AG09319 (cell line): ENCODE measurements around the gene ZNF436.
"Not testable (repeated sequence)": the region's sequence is repeated elsewhere in the genome, so short reads cannot be mapped to it uniquely, and the experiment has no call there.

ENCODE experiments used
- DNase-seq: peaks from one replicate; pipeline ENCODE4 v3.0.0-alpha.2; 2010; ENCODE audit warnings: low read depth; ENCODE audit errors: extremely low read depth
- TF ChIP-seq, protein P1 (sequence below): IDR thresholded peaks from 2 replicates; pipeline ENCODE4 v1.5.1; 2011; ENCODE audit warnings: low read depth, mild to moderate bottlenecking, inconsistent platforms, low read length, moderate library complexity

ZNF436 gene

GRCh38 chr1:23331713-23332112 is 37.9 kb downstream of the ZNF436 start:
- no peak for DNase-seq
- TF ChIP-seq, protein P1, sequence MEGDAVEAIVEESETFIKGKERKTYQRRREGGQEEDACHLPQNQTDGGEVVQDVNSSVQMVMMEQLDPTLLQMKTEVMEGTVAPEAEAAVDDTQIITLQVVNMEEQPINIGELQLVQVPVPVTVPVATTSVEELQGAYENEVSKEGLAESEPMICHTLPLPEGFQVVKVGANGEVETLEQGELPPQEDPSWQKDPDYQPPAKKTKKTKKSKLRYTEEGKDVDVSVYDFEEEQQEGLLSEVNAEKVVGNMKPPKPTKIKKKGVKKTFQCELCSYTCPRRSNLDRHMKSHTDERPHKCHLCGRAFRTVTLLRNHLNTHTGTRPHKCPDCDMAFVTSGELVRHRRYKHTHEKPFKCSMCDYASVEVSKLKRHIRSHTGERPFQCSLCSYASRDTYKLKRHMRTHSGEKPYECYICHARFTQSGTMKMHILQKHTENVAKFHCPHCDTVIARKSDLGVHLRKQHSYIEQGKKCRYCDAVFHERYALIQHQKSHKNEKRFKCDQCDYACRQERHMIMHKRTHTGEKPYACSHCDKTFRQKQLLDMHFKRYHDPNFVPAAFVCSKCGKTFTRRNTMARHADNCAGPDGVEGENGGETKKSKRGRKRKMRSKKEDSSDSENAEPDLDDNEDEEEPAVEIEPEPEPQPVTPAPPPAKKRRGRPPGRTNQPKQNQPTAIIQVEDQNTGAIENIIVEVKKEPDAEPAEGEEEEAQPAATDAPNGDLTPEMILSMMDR: no peak

- DNase-seq: no peak
- TF ChIP-seq, protein P1: no peak
These were observed 38.8 kb downstream of the ZNF436 start for GRCh38 chr1:23330846-23331245.

DNA sequence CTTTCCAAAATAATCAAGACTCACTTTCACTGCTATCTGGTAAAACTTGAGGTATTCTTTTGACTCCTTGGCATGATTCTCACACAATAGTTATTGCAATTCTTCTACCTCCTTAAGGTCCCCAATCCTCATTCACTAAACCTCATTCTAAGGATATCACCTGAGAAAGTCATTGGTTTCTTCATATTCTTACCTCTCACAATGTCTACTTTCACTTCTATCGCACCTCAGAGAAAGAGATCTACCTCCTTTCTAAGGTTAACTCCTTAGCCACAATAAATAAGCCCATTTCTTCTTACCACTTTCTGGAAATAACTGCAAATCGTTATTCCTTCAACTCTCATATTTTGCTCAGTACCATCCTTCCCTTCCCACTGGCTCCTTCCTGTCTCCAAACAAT is 44.2 kb downstream of the ZNF436 start:
- TF ChIP-seq, protein P1: no peak
- DNase-seq: no peak

GRCh38 chr1:23322770-23323169 is 46.9 kb downstream of the ZNF436 start:
- TF ChIP-seq, protein P1: no peak
- no peak for DNase-seq

GRCh38 chr1:23310280-23310679 is 59.4 kb downstream of the ZNF436 start:
- DNase-seq: not testable (repeated sequence)
